ENCODE results near the gene ACSL5.

DNA sequence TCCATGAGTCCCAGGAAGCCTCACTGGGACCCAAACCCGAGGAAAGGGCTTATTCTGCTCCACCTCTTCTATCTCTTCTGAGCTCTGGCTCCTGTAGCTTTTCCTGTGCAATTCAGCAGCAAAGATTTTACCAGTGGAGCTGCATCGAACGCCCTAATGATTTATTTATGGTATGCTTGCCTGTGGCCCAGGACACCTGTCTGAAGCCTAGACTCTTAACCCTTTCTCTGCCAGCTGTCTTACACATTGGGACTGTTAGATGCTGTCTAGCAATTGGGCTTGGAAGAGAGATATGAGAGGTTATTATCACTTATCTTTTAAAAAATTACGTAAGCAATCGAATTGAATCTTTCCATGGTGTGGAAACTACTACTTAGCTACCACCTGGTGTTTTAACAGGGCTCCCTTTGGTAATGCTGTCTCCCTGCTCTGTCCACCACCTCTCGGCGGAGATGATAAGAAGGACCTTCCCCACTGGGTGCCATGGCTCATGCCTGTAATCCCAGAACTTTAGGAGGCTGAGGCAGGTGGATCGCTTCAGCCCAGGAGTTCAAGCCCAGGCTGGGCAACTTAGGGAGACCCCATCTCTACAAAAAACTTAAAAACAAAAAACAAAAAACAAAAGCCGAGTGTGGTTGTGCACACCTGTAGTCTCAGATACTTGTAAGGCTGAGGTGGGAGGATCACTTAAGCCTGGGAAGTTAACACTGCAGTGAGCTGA, 8.8 kb downstream of the ACSL5 start:
- TF ChIP-seq, protein P1, sequence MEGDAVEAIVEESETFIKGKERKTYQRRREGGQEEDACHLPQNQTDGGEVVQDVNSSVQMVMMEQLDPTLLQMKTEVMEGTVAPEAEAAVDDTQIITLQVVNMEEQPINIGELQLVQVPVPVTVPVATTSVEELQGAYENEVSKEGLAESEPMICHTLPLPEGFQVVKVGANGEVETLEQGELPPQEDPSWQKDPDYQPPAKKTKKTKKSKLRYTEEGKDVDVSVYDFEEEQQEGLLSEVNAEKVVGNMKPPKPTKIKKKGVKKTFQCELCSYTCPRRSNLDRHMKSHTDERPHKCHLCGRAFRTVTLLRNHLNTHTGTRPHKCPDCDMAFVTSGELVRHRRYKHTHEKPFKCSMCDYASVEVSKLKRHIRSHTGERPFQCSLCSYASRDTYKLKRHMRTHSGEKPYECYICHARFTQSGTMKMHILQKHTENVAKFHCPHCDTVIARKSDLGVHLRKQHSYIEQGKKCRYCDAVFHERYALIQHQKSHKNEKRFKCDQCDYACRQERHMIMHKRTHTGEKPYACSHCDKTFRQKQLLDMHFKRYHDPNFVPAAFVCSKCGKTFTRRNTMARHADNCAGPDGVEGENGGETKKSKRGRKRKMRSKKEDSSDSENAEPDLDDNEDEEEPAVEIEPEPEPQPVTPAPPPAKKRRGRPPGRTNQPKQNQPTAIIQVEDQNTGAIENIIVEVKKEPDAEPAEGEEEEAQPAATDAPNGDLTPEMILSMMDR (IDR thresholded peaks at IDR 0.05; ENCODE audit: low read depth, low read length, missing input control): no peak
- TF ChIP-seq TAF1 (conservative IDR thresholded peaks at IDR 0.05) (no peak), RAD21 (IDR thresholded peaks at IDR 0.05) (no peak), HNF4G (IDR thresholded peaks at IDR 0.05) (no peak), SP1 (IDR thresholded peaks at IDR 0.05) (no peak), YY1 (IDR thresholded peaks at IDR 0.05) (no peak)
- TF ChIP-seq, protein P2, sequence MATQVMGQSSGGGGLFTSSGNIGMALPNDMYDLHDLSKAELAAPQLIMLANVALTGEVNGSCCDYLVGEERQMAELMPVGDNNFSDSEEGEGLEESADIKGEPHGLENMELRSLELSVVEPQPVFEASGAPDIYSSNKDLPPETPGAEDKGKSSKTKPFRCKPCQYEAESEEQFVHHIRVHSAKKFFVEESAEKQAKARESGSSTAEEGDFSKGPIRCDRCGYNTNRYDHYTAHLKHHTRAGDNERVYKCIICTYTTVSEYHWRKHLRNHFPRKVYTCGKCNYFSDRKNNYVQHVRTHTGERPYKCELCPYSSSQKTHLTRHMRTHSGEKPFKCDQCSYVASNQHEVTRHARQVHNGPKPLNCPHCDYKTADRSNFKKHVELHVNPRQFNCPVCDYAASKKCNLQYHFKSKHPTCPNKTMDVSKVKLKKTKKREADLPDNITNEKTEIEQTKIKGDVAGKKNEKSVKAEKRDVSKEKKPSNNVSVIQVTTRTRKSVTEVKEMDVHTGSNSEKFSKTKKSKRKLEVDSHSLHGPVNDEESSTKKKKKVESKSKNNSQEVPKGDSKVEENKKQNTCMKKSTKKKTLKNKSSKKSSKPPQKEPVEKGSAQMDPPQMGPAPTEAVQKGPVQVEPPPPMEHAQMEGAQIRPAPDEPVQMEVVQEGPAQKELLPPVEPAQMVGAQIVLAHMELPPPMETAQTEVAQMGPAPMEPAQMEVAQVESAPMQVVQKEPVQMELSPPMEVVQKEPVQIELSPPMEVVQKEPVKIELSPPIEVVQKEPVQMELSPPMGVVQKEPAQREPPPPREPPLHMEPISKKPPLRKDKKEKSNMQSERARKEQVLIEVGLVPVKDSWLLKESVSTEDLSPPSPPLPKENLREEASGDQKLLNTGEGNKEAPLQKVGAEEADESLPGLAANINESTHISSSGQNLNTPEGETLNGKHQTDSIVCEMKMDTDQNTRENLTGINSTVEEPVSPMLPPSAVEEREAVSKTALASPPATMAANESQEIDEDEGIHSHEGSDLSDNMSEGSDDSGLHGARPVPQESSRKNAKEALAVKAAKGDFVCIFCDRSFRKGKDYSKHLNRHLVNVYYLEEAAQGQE (IDR thresholded peaks at IDR 0.05): no peak

Measured in liver (tissue), 3 donors.